Measurements from ENCODE around the gene ARMC5.

ARMC5 gene

DNA sequence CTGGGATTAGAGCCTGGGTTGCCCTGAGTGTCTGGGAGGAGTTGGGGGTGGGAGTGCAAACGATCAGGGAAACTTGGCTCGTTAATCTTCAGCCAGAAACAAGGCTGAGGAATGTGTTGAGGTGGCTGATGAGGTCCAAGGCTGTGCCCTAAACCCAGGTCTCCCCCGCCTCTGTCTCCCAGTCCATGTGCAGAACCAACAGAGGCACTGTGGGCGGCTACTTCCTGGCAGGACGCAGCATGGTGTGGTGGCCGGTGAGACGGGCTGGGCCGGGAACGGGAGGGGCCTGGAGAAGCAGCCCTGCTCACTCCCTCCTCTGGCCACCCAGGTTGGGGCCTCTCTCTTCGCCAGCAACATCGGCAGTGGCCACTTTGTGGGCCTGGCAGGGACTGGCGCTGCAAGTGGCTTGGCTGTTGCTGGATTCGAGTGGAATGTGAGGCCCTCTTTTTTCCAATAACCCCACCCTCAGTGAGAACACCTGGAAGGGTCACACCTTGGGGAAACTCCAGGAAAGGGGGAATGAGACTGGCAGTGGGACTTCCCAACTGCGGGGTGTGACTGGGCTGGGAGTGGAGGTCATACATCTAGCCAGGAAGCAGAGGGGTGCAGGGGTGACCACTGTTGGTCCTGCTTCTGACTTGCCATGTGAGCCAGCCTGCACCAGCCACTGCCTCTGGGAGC, 25.3 kb downstream of the ARMC5 start:
- no peak for DNase-seq
- TF ChIP-seq GATA1 (IDR thresholded peaks at IDR 0.05; ENCODE audit: low read depth, low read length) = no peak
- TF ChIP-seq POLR2A (IDR thresholded peaks at IDR 0.05; ENCODE audit: low read length) = no peak

GRCh38 chr16:31485571-31485970, 26.3 kb downstream of the ARMC5 start:
- TF ChIP-seq POLR2A (IDR thresholded peaks at IDR 0.05; ENCODE audit: low read length) = no peak
- no peak for DNase-seq

GRCh38 chr16:31486045-31486444, 26.7 kb downstream of the ARMC5 start:
- TF ChIP-seq POLR2A (IDR thresholded peaks at IDR 0.05; ENCODE audit: low read length) = no peak
- TF ChIP-seq GATA1 (IDR thresholded peaks at IDR 0.05; ENCODE audit: low read depth, low read length) = no peak
- DNase-seq = no peak

- TF ChIP-seq GATA1 (IDR thresholded peaks at IDR 0.05; ENCODE audit: low read depth, low read length) (no peak), POLR2A (IDR thresholded peaks at IDR 0.05; ENCODE audit: low read length) (no peak)
- no peak for DNase-seq
Measured at GRCh38 chr16:31487071-31487719, 27.9 kb downstream of the ARMC5 start.

- peak; percentile 80 to 84 for DNase-seq
- TF ChIP-seq POLR2A (IDR thresholded peaks at IDR 0.05; ENCODE audit: low read length) (peak; percentile 43), GATA1 (IDR thresholded peaks at IDR 0.05; ENCODE audit: low read depth, low read length) (no peak)
Measured at GRCh38 chr16:31487720-31488467, 28.6 kb downstream of the ARMC5 start.

DNA sequence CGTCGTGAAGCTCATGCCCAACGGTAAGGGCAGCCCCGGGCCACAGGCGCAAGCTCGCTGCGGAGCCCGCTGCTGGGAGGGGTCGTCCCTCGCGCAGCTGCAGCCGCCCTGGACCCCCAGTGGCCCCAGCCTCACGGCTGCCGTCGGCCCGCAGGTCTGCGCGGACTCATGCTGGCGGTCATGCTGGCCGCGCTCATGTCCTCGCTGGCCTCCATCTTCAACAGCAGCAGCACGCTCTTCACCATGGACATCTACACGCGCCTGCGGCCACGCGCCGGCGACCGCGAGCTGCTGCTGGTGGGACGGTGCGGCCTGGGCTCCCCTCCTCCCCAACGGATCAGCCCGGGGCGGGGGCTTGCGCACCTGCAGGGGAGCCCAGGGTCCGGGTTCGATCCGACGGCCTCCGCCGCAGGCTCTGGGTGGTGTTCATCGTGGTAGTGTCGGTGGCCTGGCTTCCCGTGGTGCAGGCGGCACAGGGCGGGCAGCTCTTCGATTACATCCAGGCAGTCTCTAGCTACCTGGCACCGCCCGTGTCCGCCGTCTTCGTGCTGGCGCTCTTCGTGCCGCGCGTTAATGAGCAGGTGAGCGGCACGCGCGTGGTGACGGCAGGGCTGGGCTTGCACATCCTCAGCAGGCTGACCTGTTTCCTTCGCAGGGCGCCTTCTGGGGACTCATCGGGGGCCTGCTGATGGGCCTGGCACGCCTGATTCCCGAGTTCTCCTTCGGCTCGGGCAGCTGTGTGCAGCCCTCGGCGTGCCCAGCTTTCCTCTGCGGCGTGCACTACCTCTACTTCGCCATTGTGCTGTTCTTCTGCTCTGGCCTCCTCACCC, 29.4 kb downstream of the ARMC5 start:
- TF ChIP-seq POLR2A (IDR thresholded peaks at IDR 0.05; ENCODE audit: low read length) (no peak), GATA1 (IDR thresholded peaks at IDR 0.05; ENCODE audit: low read depth, low read length) (no peak)
- DNase-seq = peak in 1 of 2 experiments; percentile 45

DNA sequence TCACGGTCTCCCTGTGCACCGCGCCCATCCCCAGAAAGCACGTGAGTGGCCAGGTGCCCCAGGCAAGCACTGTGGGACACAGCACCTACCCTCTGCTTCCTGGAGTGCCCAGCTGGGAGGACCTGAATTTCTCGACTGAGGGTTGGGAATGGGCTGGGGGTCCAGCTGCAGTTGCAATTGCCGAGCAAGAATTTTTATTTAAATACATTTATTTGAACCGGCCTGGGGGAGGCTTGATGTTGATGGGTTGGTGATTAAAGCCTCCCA, 29.9 kb downstream of the ARMC5 start:
- TF ChIP-seq POLR2A (IDR thresholded peaks at IDR 0.05; ENCODE audit: low read length) (no peak), GATA1 (IDR thresholded peaks at IDR 0.05; ENCODE audit: low read depth, low read length) (no peak)
- no peak for DNase-seq

- DNase-seq = no peak
- no peak for TF ChIP-seq POLR2A (IDR thresholded peaks at IDR 0.05; ENCODE audit: low read length)
- TF ChIP-seq GATA1 (IDR thresholded peaks at IDR 0.05; ENCODE audit: low read depth, low read length) = no peak
Measured at GRCh38 chr16:31489616-31490584, 30.6 kb downstream of the ARMC5 start.

- no peak for DNase-seq
Measured at GRCh38 chr16:31491778-31492418, 32.6 kb downstream of the ARMC5 start.

DNA sequence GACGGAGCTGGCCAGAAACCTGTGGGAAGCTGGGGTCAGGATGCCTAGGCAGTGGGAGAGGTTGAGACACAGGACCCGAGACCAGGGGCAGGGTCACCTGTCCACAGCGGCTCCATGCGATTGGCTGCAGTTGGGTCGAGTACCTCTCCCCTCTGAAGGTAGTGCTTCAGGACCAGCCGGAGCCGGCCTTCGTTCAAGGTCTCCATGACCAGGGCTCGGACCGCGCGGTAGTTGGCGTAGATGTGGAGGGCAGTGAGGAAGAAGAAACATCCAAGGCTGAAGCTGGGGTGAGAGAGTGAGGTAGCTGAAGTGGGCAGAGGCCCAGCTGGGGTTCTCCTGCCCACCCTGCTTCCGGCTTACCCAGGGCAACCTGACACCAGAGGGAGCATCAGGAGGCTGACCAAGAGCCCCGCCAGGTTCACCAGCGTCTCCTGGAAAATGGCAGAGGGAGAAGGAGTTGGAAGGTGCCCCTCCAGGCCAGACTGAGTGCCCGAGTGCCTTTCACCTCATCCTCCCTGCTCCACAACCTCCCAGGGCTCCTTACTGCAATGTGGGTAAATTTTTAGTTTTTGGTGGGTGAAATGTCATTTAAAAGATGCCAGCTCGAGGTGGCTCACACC, 34.3 kb downstream of the ARMC5 start:
- DNase-seq = no peak
- TF ChIP-seq POLR2A (IDR thresholded peaks at IDR 0.05; ENCODE audit: low read length) (no peak), GATA1 (IDR thresholded peaks at IDR 0.05; ENCODE audit: low read depth, low read length) (no peak)

More at GRCh38 chr16:31491778-31492418, 32.6 kb downstream of the ARMC5 start:
- TF ChIP-seq POLR2A (IDR thresholded peaks at IDR 0.05; ENCODE audit: low read length) (no peak), GATA1 (IDR thresholded peaks at IDR 0.05; ENCODE audit: low read depth, low read length) (no peak)

GRCh38 chr16:31496670-31497069, 37.4 kb downstream of the ARMC5 start:
- TF ChIP-seq GATA1 (IDR thresholded peaks at IDR 0.05; ENCODE audit: low read depth, low read length) = no peak
- no peak for TF ChIP-seq POLR2A (IDR thresholded peaks at IDR 0.05; ENCODE audit: low read length)
- no peak for DNase-seq

DNA sequence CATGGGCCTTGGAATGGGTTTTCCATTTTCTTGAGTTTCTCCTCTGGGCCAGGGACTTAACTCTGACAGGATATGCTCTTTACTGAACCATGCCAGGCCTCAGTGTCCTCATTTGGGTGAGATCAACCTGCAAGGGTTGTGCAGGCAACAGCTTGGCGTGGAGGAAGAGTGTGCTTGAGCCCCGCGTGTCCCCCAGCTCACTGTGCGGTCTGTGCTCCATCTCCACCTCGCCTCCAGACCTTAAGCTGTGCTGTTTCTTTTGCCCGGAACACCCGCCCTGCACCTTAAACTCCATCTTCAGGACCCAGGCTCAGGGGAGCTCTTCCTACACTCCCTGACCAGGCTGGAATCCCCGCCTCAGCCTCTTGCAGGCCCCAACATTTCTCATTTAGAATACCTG, 39.2 kb downstream of the ARMC5 start:
- TF ChIP-seq POLR2A (IDR thresholded peaks at IDR 0.05; ENCODE audit: low read length) (no peak), GATA1 (IDR thresholded peaks at IDR 0.05; ENCODE audit: low read depth, low read length) (no peak)
- DNase-seq = no peak
